Activated B cell treated with CpG ODN at 0.5 μM for 24 hours (primary cell): ENCODE results near the gene PXT1. TPM values are rescaled to one million over a fixed set of nuclear protein-coding genes. Genes with fewer than 3 reads are reported as not detected.
A peak's percentile ranks its signal among the peaks of the same experiment; 100 is the strongest.

Experiments
- ATAC-seq: fragments of 200-7000 bp; cut with Tn5 transposase; one replicate; pipeline ENCODE4 v1.10.0; 2021; ENCODE audit warnings: low read depth, mild to moderate bottlenecking, moderate library complexity
- CTCF ChIA-PET: fragments of 350-600 bp; sonication (Branson Sonifier 250); formaldehyde crosslinking; loops from one replicate; lab custom pipeline; 2021; ENCODE audit warnings: antibody characterized with exemption; lab: Charles Lee
- POLR2A ChIA-PET: fragments of 350-600 bp; sonication (Branson Sonifier 250); formaldehyde crosslinking; loops from one replicate; lab custom pipeline; 2021; ENCODE audit warnings: antibody characterized with exemption; lab: Charles Lee
- DNase-seq: peaks from one replicate; pipeline ENCODE4 v3.0.0; 2022
- H3K27ac Mint-ChIP-seq: one replicate; pipeline ENCODE4 v1.8.0; 2020; ENCODE audit warnings: mixed read lengths
- H3K27me3 Mint-ChIP-seq: one replicate; pipeline ENCODE4 v1.8.0; 2021; ENCODE audit warnings: mixed read lengths
- H3K36me3 Mint-ChIP-seq: one replicate; pipeline ENCODE4 v1.8.0; 2021; ENCODE audit warnings: low read depth, mixed read lengths
- H3K4me1 Mint-ChIP-seq: one replicate; pipeline ENCODE4 v1.8.0; 2021; ENCODE audit warnings: mixed read lengths
- H3K4me3 Mint-ChIP-seq: one replicate; pipeline ENCODE4 v1.8.0; 2020; ENCODE audit warnings: mild to moderate bottlenecking, mixed read lengths
- H3K9me3 Mint-ChIP-seq: one replicate; pipeline ENCODE4 v1.8.0; 2020; ENCODE audit warnings: mixed read lengths
- CTCF ChIP-seq: fragments of 200-600 bp; IDR thresholded peaks from one replicate; pipeline ENCODE4 v1.8.0; 2022; ENCODE audit warnings: antibody characterized with exemption, mild to moderate bottlenecking
- intact Hi-C: fragments of 100-400 bp; cut with micrococcal nuclease; formaldehyde crosslinking; loops from one replicate; pipeline ENCODE4 v1.15.1; 2024
- total RNA-seq: library from RNA; stranded (reverse); gene quantifications from 2 replicates; pipeline ENCODE4 v1.2.3, GENCODE V29; 2022

PXT1 gene
- total RNA-seq, 1 donor from 2014 or later = 0.11 TPM

- Mint-ChIP-seq H3K9me3 (no peaks in the 10 kb centered on the region), H3K36me3 (no peaks in the 10 kb centered on the region), H3K4me3 (no peak overlapping the region), H3K27ac (no peak overlapping the region), H3K4me1 (peaks cover 2% of the 10 kb centered on the region), H3K27me3 (no peaks in the 10 kb centered on the region)
- no peak for DNase-seq
- intact Hi-C loops = loop anchor here (10.0 kb wide), 1 partner anchor 676 kb away; no protein-coding TSS in a partner anchor
- TF ChIP-seq CTCF = no peak
- CTCF ChIA-PET = interaction anchor here (0.7 to 1.7 kb wide), 3 partner anchors 41 to 330 kb away, joined by 3 to 4 read pairs (median 3); no protein-coding TSS in a partner anchor
- ATAC-seq = no peak
- POLR2A ChIA-PET = interaction anchor here (0.8 to 1.2 kb wide), 2 partner anchors 15 to 167 kb away, joined by 3 read pairs; no protein-coding TSS in a partner anchor
Observed at GRCh38 chr6:36428911-36429310, 13.7 kb downstream of the PXT1 start.

- H3K4me3 Mint-ChIP-seq = no peak overlapping the region
- peaks cover 16% of the 10 kb centered on the region for H3K4me1 Mint-ChIP-seq
- no peak for TF ChIP-seq CTCF
- intact Hi-C loops = loop anchor here (10.0 kb wide), 1 partner anchor 678 kb away; no protein-coding TSS in a partner anchor
- H3K36me3 Mint-ChIP-seq = peaks cover 3% of the 10 kb centered on the region
- H3K9me3 Mint-ChIP-seq = no peaks in the 10 kb centered on the region
- ChIA-PET CTCF (no interaction called here), POLR2A (interaction anchor here (0.6 kb wide), 1 partner anchor 113 kb away, joined by 4 read pairs; no protein-coding TSS in a partner anchor)
- H3K27me3 Mint-ChIP-seq = no peaks in the 10 kb centered on the region
- no peak overlapping the region for H3K27ac Mint-ChIP-seq
- ATAC-seq = no peak
- no peak for DNase-seq
Observed at GRCh38 chr6:36426622-36427021, 16.0 kb downstream of the PXT1 start.

- Mint-ChIP-seq H3K4me1 (peaks cover 16% of the 10 kb centered on the region), H3K27me3 (no peaks in the 10 kb centered on the region), H3K27ac (peak overlapping the region; percentile 89), H3K9me3 (no peaks in the 10 kb centered on the region), H3K36me3 (peaks cover 3% of the 10 kb centered on the region), H3K4me3 (peak overlapping the region; percentile 94)
- intact Hi-C loops = loop anchor here (1.0 to 10.0 kb wide), 6 partner anchors 19 to 682 kb away; partner anchors contain the start of genes KCTD20, PXT1, SRSF3 and STK38
- ATAC-seq (peak; percentile 95), DNase-seq (peak; percentile 91)
- ChIA-PET POLR2A (interaction anchor here (0.5 to 2.4 kb wide), 10 partner anchors 18 to 336 kb away, joined by 3 to 25 read pairs (median 6); partner anchors contain the start of genes KCTD20 and SRSF3), CTCF (interaction anchor here (0.6 to 1.7 kb wide), 18 partner anchors 17 to 462 kb away, joined by 3 to 12 read pairs (median 3); partner anchors contain the start of gene C6orf89)
- TF ChIP-seq CTCF = no peak
Observed at GRCh38 chr6:36423101-36423824, 19.4 kb downstream of the PXT1 start.

GRCh38 chr6:36422714-36423100 is 19.9 kb downstream of the PXT1 start:
- Mint-ChIP-seq H3K4me1 (peaks cover 16% of the 10 kb centered on the region), H3K36me3 (peaks cover 3% of the 10 kb centered on the region), H3K27me3 (no peaks in the 10 kb centered on the region), H3K27ac (peak overlapping the region; percentile 89), H3K9me3 (no peaks in the 10 kb centered on the region), H3K4me3 (peak overlapping the region; percentile 94)
- no peak for TF ChIP-seq CTCF
- POLR2A ChIA-PET = interaction anchor here (0.6 to 2.4 kb wide), 9 partner anchors 15 to 269 kb away, joined by 3 to 25 read pairs (median 5); partner anchors contain the start of genes KCTD20 and SRSF3
- intact Hi-C loops = loop anchor here (1.0 to 10.0 kb wide), 6 partner anchors 20 to 682 kb away; partner anchors contain the start of genes KCTD20, PXT1, SRSF3 and STK38
- ATAC-seq = peak; percentile 2
- CTCF ChIA-PET = interaction anchor here (0.8 to 1.7 kb wide), 12 partner anchors 19 to 463 kb away, joined by 3 to 12 read pairs (median 4); partner anchors contain the start of gene C6orf89
- no peak for DNase-seq

- Mint-ChIP-seq H3K9me3 (no peaks in the 10 kb centered on the region), H3K36me3 (peaks cover 3% of the 10 kb centered on the region), H3K4me1 (peaks cover 16% of the 10 kb centered on the region), H3K4me3 (no peak overlapping the region), H3K27ac (no peak overlapping the region), H3K27me3 (no peaks in the 10 kb centered on the region)
- ChIA-PET POLR2A (no interaction called here), CTCF (interaction anchor here (0.6 kb wide), 2 partner anchors 344 to 364 kb away, joined by 3 read pairs; no protein-coding TSS in a partner anchor)
- no peak for ATAC-seq
- intact Hi-C loops = no loop called here
- DNase-seq = no peak
- TF ChIP-seq CTCF = no peak
Observed at GRCh38 chr6:36419310-36419709, 23.3 kb downstream of the PXT1 start.
